Stomach (tissue), 9 donors: ENCODE data around the gene STK24. TPM values are rescaled to one million over a fixed set of nuclear protein-coding genes. Genes with fewer than 3 reads are reported as not detected.

ENCODE experiments used
- DNase-seq, 2 donors: peaks; one replicate each; pipeline versions ENCODE4 v3.0.0 to v3.0.0-alpha.2; 2013 to 2019
- H3K27ac ChIP-seq, 5 donors: fragments of 200-600 bp in 4 of 5; sonication (generic) in 4 of 5; one replicate each; pipeline ENCODE4 v1.5.1; 2013 to 2019; ENCODE audit warnings: mild to moderate bottlenecking in 1 of 5, moderate library complexity in 1 of 5
- H3K27me3 ChIP-seq, 3 donors: fragments of 200-600 bp; sonication (generic); one replicate each; pipeline ENCODE4 v1.5.1; 2017 to 2019; ENCODE audit warnings: mixed run types in 1 of 3
- H3K36me3 ChIP-seq, 4 donors: fragments of 200-600 bp; sonication (generic); 1 replicate in 3 of 4; 2 replicates in 1 of 4; pipeline ENCODE4 v1.5.1; 2016 to 2019
- H3K4me1 ChIP-seq, 4 donors: fragments of 200-600 bp; sonication (generic); one replicate each; pipeline ENCODE4 v1.5.1; 2016 to 2019
- H3K4me3 ChIP-seq, 4 donors: fragments of 200-600 bp; sonication (generic) in 3 of 4; one replicate each; pipeline ENCODE4 v1.5.1; 2016 to 2019; ENCODE audit warnings: mild to moderate bottlenecking in 1 of 4
- H3K9me3 ChIP-seq, 4 donors: fragments of 200-600 bp; sonication (generic); one replicate each; pipeline ENCODE4 v1.5.1; 2016 to 2019
- CTCF ChIP-seq, 7 experiments: fragments of 450-650 bp in 4 of 7; fragments of 200-600 bp in 3 of 7; sonication (generic) in 3 of 7; IDR thresholded peaks; one replicate each; pipeline ENCODE4 v1.5.1; 2016 to 2019; ENCODE audit warnings: antibody characterized with exemption in 7 of 7, control low read depth in 2 of 7, mild to moderate bottlenecking in 1 of 7
- EP300 ChIP-seq: sonication (generic); formaldehyde crosslinking; IDR thresholded peaks from one replicate; pipeline ENCODE4 v1.6.1; 2017; ENCODE audit warnings: antibody characterized with exemption
- POLR2A ChIP-seq, 4 donors: fragments of 450-650 bp; IDR thresholded peaks; one replicate each; pipeline ENCODE4 v1.6.1; 2016; ENCODE audit warnings: antibody characterized with exemption in 4 of 4, control low read depth in 2 of 4, mild to moderate bottlenecking in 1 of 4, moderate library complexity in 1 of 4
- POLR2AphosphoS5 ChIP-seq, 3 donors: sonication (generic); formaldehyde crosslinking; IDR thresholded peaks; one replicate each; pipeline ENCODE4 v1.6.1; 2016; ENCODE audit warnings: antibody characterized with exemption in 3 of 3
- WGBS, 5 donors: extraction: QIAGEN DNeasy Blood & Tissue Kit in 3 of 5; methylation state at CpG; one replicate each; pipeline versions ENCODE4 v1.1.5 to v1.1.7; 2013 to 2018; 5-methylcytosine and 5-hydroxymethylcytosine counted together
- intact Hi-C: fragments of 100-400 bp; cut with DNase I; formaldehyde crosslinking; loops from one replicate; pipeline ENCODE4 v1.15.1; 2023; ENCODE audit warnings: low total_unique reads
- polyA plus RNA-seq, 3 donors: library from polyadenylated mRNA; stranded (reverse); fragments of 200-250 nt; gene quantifications; one replicate each; pipeline ENCODE4 v1.2.3, GENCODE V29; 2013
- total RNA-seq, 5 donors: library from RNA; depleted of rRNA; stranded (reverse); fragments of >200 nt; gene quantifications; one replicate each; pipeline versions ENCODE4 v1.1.0 to v1.2.3, GENCODE V29; 2014 to 2016
- donor health status: healthy with polysubstance abuse.
- donor health status: Bipolar disorder and iron deficiency.
- donor health status: healthy.

STK24 gene
- total and polyA plus RNA-seq, 8 donors: 33.0 to 139 (median 59.5) TPM

GRCh38 chr13:98530217-98530616 is 46.7 kb downstream of the STK24 start:
- whole genome bisulfite sequencing, 5 donors: 91 to 96% (median 91%) methylated on average over 7 of the region's 7 CpGs
- H3K4me3 ChIP-seq: no peak overlapping the region
- TF ChIP-seq EP300: no peak
- TF ChIP-seq POLR2AphosphoS5 (IDR thresholded peaks at IDR 0.05): no peak
- TF ChIP-seq CTCF (IDR thresholded peaks at IDR 0.05): no peak
- TF ChIP-seq POLR2A (IDR thresholded peaks at IDR 0.05): no peak
- DNase-seq: no peak
- H3K27ac ChIP-seq: no peak overlapping the region
- H3K9me3 ChIP-seq: no peaks in the 10 kb centered on the region
- H3K27me3 ChIP-seq: no peaks in the 10 kb centered on the region
- no peaks in the 10 kb centered on the region for H3K36me3 ChIP-seq
- intact Hi-C loops: no loop called here
- peaks cover 42 to 95% (median 68%) of the 10 kb centered on the region in 4 donors for H3K4me1 ChIP-seq

DNA sequence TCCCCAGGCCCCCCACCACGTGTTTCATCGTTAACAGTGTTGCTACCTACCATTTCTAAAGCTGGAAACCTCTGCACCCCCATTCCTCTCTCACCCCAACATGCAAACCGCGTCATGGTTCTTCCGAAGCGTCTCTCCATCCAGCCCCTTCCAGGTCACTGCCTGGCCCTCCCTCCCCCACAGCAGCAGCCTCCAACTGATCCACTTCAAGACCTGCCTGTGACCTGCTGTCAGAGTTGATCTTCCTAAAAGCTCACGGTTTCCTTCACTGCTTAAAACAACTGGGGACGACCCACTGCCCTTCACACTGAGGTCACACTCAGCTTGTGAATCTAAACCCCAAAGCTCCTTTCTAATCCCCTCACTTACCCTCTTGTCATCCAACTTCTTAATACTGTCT is 47.7 kb downstream of the STK24 start:
- intact Hi-C loops: no loop called here
- no peaks in the 10 kb centered on the region for H3K36me3 ChIP-seq
- TF ChIP-seq EP300 (no peak), POLR2A (IDR thresholded peaks at IDR 0.05) (no peak), POLR2AphosphoS5 (IDR thresholded peaks at IDR 0.05) (no peak), CTCF (IDR thresholded peaks at IDR 0.05) (no peak)
- WGBS, 5 donors: 88 to 95% (median 92%) methylated on average over 8 of the region's 8 CpGs
- no peaks in the 10 kb centered on the region for H3K9me3 ChIP-seq
- no peaks in the 10 kb centered on the region for H3K27me3 ChIP-seq
- peaks cover 33 to 94% (median 66%) of the 10 kb centered on the region in 4 donors for H3K4me1 ChIP-seq
- DNase-seq: no peak
- H3K27ac ChIP-seq: no peak overlapping the region
- H3K4me3 ChIP-seq: no peak overlapping the region

- Histone ChIP-seq H3K27ac (no peak overlapping the region), H3K4me3 (no peak overlapping the region), H3K9me3 (no peaks in the 10 kb centered on the region), H3K36me3 (no peaks in the 10 kb centered on the region), H3K27me3 (no peaks in the 10 kb centered on the region), H3K4me1 (peaks cover 29 to 94% (median 66%) of the 10 kb centered on the region in 4 donors)
- DNase-seq: no peak
- 60 to 74% (median 67%) methylated on average over 8 of the region's 8 CpGs for WGBS, 5 donors
- intact Hi-C loops: no loop called here
- TF ChIP-seq EP300: no peak
- no peak for TF ChIP-seq CTCF (IDR thresholded peaks at IDR 0.05)
- TF ChIP-seq POLR2A (IDR thresholded peaks at IDR 0.05): no peak
Observed at GRCh38 chr13:98528663-98529064, 48.2 kb downstream of the STK24 start.

GRCh38 chr13:98527526-98527925 is 49.4 kb downstream of the STK24 start:
- intact Hi-C loops: no loop called here
- WGBS, 5 donors: 93 to 96% (median 94%) methylated on average over 7 to 13 of the region's 13 CpGs
- H3K9me3 ChIP-seq: no peaks in the 10 kb centered on the region
- no peak for TF ChIP-seq CTCF (IDR thresholded peaks at IDR 0.05)
- no peak for TF ChIP-seq POLR2AphosphoS5 (IDR thresholded peaks at IDR 0.05)
- no peak for TF ChIP-seq POLR2A (IDR thresholded peaks at IDR 0.05)
- no peak for DNase-seq
- H3K4me1 ChIP-seq: peaks cover 35 to 96% (median 71%) of the 10 kb centered on the region in 4 donors
- H3K27ac ChIP-seq: no peak overlapping the region
- no peak overlapping the region for H3K4me3 ChIP-seq
- no peaks in the 10 kb centered on the region for H3K27me3 ChIP-seq
- H3K36me3 ChIP-seq: no peaks in the 10 kb centered on the region
